OCI-LY1 (cell line): ENCODE results near the gene ACOX1.

ENCODE experiments used
- H2AFZ ChIP-seq: fragments of 200-600 bp; sonication (generic), shearing (Covaris generic); 2 replicates; pipeline ENCODE4 v1.6.0; 2014; ENCODE audit warnings: antibody characterized with exemption, mild to moderate bottlenecking, low read length
- H3F3A ChIP-seq: fragments of 200-600 bp; sonication (generic), shearing (Covaris generic); 2 replicates; pipeline ENCODE4 v1.6.0; 2014; ENCODE audit warnings: mild to moderate bottlenecking, antibody characterized with exemption, low read length, moderate library complexity; ENCODE audit not compliant: insufficient read depth
- H3K27ac ChIP-seq: fragments of 200-600 bp; sonication (generic); 2 replicates; pipeline ENCODE4 v1.5.1; 2014; ENCODE audit warnings: low read length, mixed run types, mild to moderate bottlenecking, low read depth; ENCODE audit not compliant: poor library complexity, severe bottlenecking
- H3K27me3 ChIP-seq: fragments of 200-600 bp; sonication (generic); 2 replicates; pipeline ENCODE4 v1.6.0; 2014; ENCODE audit warnings: antibody characterized with exemption, mild to moderate bottlenecking, low read length, moderate library complexity; ENCODE audit not compliant: insufficient read depth
- H3K36me3 ChIP-seq: fragments of 200-600 bp; sonication (generic); 2 replicates; pipeline ENCODE4 v1.6.1; 2014; ENCODE audit warnings: mild to moderate bottlenecking, antibody characterized with exemption, low read length, moderate library complexity, mixed read lengths; ENCODE audit not compliant: insufficient read depth
- H3K4me1 ChIP-seq: fragments of 200-600 bp; sonication (generic); 2 replicates; pipeline ENCODE4 v1.5.1; 2014; ENCODE audit warnings: mild to moderate bottlenecking, low read length, moderate library complexity; ENCODE audit not compliant: insufficient read depth, severe bottlenecking
- H3K4me2 ChIP-seq: fragments of 200-600 bp; sonication (generic), shearing (Covaris generic); 2 replicates; pipeline ENCODE4 v1.6.1; 2014; ENCODE audit warnings: low read length
- H3K4me3 ChIP-seq: fragments of 200-600 bp; sonication (generic); 2 replicates; pipeline ENCODE4 v1.5.1; 2014; ENCODE audit warnings: low read length, low read depth, mild to moderate bottlenecking, mixed read lengths; ENCODE audit not compliant: poor library complexity, severe bottlenecking
- H3K79me2 ChIP-seq: fragments of 200-600 bp; shearing (Covaris generic); 2 replicates; pipeline ENCODE4 v1.6.1; 2016; ENCODE audit warnings: mixed run types, low read length, mixed read lengths; ENCODE audit not compliant: insufficient read depth
- H3K9ac ChIP-seq: fragments of 200-600 bp; sonication (generic), shearing (Covaris generic); 2 replicates; pipeline ENCODE4 v1.6.1; 2014; ENCODE audit warnings: mild to moderate bottlenecking, low read length, mixed read lengths
- H3K9me2 ChIP-seq: fragments of 200-600 bp; sonication (generic), shearing (Covaris generic); 2 replicates; pipeline ENCODE4 v1.6.1; 2014; ENCODE audit warnings: low read depth, mild to moderate bottlenecking, low read length, mixed read lengths
- H3K9me3 ChIP-seq: fragments of 200-600 bp; shearing (Covaris generic); 2 replicates; pipeline ENCODE4 v1.6.1; 2014; ENCODE audit warnings: low read length, mixed read lengths
- H4K20me1 ChIP-seq: fragments of 200-600 bp; sonication (generic), shearing (Covaris generic); 2 replicates; pipeline ENCODE4 v1.6.0; 2016; ENCODE audit warnings: mild to moderate bottlenecking, low read length; ENCODE audit not compliant: insufficient read depth
- CTCF ChIP-seq: fragments of 200-600 bp; sonication (generic), shearing (Covaris generic); IDR thresholded peaks from 2 replicates; pipeline ENCODE4 v1.5.1; 2017; ENCODE audit warnings: mild to moderate bottlenecking, antibody characterized with exemption, low read length, moderate library complexity, mixed read lengths
- EZH2 ChIP-seq: fragments of 200-600 bp; sonication (generic), shearing (Covaris generic); IDR thresholded peaks from 2 replicates; pipeline ENCODE4 v1.8.0; 2017; ENCODE audit warnings: borderline replicate concordance, mixed run types, mild to moderate bottlenecking, antibody characterized with exemption, low read length, moderate library complexity, mixed read lengths

The ACOX1 gene

GRCh38 chr17:75898791-75899190 is 80.2 kb downstream of the ACOX1 start:
- Histone ChIP-seq H3K27ac (no peak overlapping the region), H4K20me1 (no peaks in the 10 kb centered on the region), H3K36me3 (peaks cover 42% of the 10 kb centered on the region), H2AFZ (no peak overlapping the region), H3K9me3 (no peaks in the 10 kb centered on the region), H3K79me2 (no peaks in the 10 kb centered on the region), H3K9ac (no peak overlapping the region), H3K27me3 (no peaks in the 10 kb centered on the region), H3K4me1 (peaks cover 33% of the 10 kb centered on the region), H3K9me2 (no peaks in the 10 kb centered on the region), H3K4me2 (no peak overlapping the region), H3F3A (0 out of 2 replicates have a peak, but pooled peaks cover 4% of the 10 kb centered on the region), H3K4me3 (no peak overlapping the region)
- no peak for TF ChIP-seq EZH2

GRCh38 chr17:75898065-75898464 is 80.9 kb downstream of the ACOX1 start:
- no peaks in the 10 kb centered on the region for H3K9me3 ChIP-seq
- H3K4me1 ChIP-seq: peaks cover 26% of the 10 kb centered on the region
- H3K27me3 ChIP-seq: no peaks in the 10 kb centered on the region
- TF ChIP-seq CTCF (no peak), EZH2 (no peak)
- no peak overlapping the region for H3K4me3 ChIP-seq
- peak overlapping the region; percentile 33 for H3K27ac ChIP-seq
- no peak overlapping the region for H3K4me2 ChIP-seq
- H2AFZ ChIP-seq: no peak overlapping the region
- no peaks in the 10 kb centered on the region for H3K9me2 ChIP-seq
- no peaks in the 10 kb centered on the region for H3K79me2 ChIP-seq
- H3F3A ChIP-seq: no peaks in the 10 kb centered on the region
- no peaks in the 10 kb centered on the region for H4K20me1 ChIP-seq
- H3K9ac ChIP-seq: no peak overlapping the region
- peaks cover 42% of the 10 kb centered on the region for H3K36me3 ChIP-seq

- no peak for TF ChIP-seq CTCF
- TF ChIP-seq EZH2: no peak
- no peaks in the 10 kb centered on the region for H3K79me2 ChIP-seq
- H3K4me2 ChIP-seq: peak overlapping the region; percentile 79
- no peaks in the 10 kb centered on the region for H3K9me2 ChIP-seq
- peak overlapping the region; percentile 33 for H3K27ac ChIP-seq
- no peaks in the 10 kb centered on the region for H3F3A ChIP-seq
- no peaks in the 10 kb centered on the region for H4K20me1 ChIP-seq
- peaks cover 35% of the 10 kb centered on the region for H3K36me3 ChIP-seq
- H3K9ac ChIP-seq: peak overlapping the region; percentile 32; the same call in 1 of the 2 replicates
- no peaks in the 10 kb centered on the region for H3K9me3 ChIP-seq
- no peaks in the 10 kb centered on the region for H3K27me3 ChIP-seq
- H2AFZ ChIP-seq: no peak overlapping the region
- H3K4me3 ChIP-seq: peak overlapping the region; percentile 80
- peaks cover 24% of the 10 kb centered on the region for H3K4me1 ChIP-seq
Measured at GRCh38 chr17:75897160-75898019, 81.6 kb downstream of the ACOX1 start.
